NT2/D1 (cell line): ENCODE results near the gene ARHGAP23.
"Not testable (repeated sequence)": the region's sequence is repeated elsewhere in the genome, so short reads cannot be mapped to it uniquely, and the experiment has no call there.

ENCODE experiments used
- SUZ12 ChIP-seq: IDR thresholded peaks from 2 replicates; pipeline ENCODE4 v1.6.1; 2011; ENCODE audit not compliant: insufficient read length, insufficient read depth; ENCODE audit errors: extremely low read depth
- YY1 ChIP-seq: IDR thresholded peaks from 2 replicates; pipeline ENCODE4 v1.6.1; 2011; ENCODE audit not compliant: insufficient read length, insufficient read depth
- ZNF274 ChIP-seq: IDR thresholded peaks from 2 replicates; pipeline ENCODE4 v1.6.1; 2011; ENCODE audit warnings: mild to moderate bottlenecking, low read depth, low read length

DNA sequence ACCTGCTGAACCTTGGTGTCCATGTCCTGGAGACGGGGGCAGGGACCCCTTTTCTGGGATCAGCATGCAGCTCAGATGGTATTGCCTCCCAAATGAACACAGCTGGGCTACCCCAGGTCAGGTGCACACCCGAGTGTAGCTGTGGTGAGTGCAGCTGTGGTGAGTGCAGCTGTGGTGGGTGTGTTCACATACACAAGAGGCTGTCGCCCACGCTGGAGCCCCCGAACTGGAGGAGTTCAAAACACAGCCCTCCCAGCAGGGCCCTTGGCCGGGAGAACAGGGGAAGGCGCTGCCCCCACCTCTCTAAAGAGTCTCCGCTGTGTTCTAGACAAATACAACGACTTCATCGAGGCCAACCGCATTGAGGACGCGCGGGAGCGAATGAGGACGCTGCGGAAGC is 61.5 kb downstream of the ARHGAP23 start:
- TF ChIP-seq ZNF274, YY1, SUZ12: not testable (repeated sequence)
